SK-MEL-5 (cell line): Measurements from ENCODE around the gene MREG. TPM values are rescaled to one million over a fixed set of nuclear protein-coding genes. Genes with fewer than 3 reads are reported as not detected.
"Not testable (repeated sequence)": the region's sequence is repeated elsewhere in the genome, so short reads cannot be mapped to it uniquely, and the experiment has no call there.

Experiments used
- DNase-seq: peaks from one replicate; pipeline ENCODE4 v3.0.0-alpha.2; 2016; ENCODE audit warnings: low read depth, low spot score
- in situ Hi-C: cut with HindIII; loops from 2 replicates; pipeline ENCODE4 v1.10.0; 2016; ENCODE audit warnings: low sequenced_read_pairs, high pct_unique_total_duplicates, low pct_unique_long_range_greater_than_20kb
- total RNA-seq: library from RNA; depleted of rRNA; stranded (reverse); fragments of >200 nt; shearing (Covaris generic); gene quantifications from 2 replicates; pipeline ENCODE4 v1.2.3, GENCODE V29; 2014

MREG gene
- total RNA-seq, 1 experiment from 2014 or later: 133 TPM

DNA sequence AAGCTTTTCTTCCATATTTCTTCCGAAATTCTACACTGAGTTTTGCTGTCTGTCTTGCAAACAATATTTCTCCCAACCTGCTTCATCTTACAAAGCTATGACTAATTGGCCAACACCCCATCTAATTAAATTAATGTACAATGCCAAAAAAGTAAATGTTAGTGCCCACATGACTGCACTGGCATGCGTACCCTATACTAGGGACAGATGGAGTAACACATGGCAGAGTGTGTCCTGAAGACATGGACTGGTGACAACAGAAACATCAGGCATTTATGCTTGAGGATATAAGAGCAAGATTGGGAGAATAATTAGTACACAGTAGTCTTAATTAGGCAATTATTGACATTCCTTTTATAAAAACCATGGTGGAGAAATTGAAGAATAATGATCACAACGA, 66.8 kb downstream of the MREG start:
- DNase-seq: no peak
- in situ Hi-C loops: no loop called here

DNA sequence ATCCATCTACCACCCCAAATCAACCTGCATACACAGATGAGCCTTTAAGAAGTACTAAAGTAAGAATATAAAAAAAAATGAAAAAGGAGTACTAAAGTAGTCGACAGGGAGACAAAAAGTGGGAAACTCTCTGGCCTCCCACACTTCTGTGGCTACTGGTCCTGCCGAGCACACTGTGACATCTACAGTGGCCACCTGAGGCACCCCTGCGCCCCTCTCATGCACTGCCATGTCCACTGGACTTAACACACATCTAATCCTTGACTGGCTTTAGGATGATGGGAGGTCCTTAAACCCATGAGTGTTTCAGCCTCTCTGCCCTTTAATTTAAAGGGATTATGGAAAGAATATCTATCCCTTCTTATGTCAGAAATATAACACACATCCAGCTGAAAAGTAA, 71.2 kb downstream of the MREG start:
- no peak for DNase-seq
- in situ Hi-C loops: no loop called here

DNA sequence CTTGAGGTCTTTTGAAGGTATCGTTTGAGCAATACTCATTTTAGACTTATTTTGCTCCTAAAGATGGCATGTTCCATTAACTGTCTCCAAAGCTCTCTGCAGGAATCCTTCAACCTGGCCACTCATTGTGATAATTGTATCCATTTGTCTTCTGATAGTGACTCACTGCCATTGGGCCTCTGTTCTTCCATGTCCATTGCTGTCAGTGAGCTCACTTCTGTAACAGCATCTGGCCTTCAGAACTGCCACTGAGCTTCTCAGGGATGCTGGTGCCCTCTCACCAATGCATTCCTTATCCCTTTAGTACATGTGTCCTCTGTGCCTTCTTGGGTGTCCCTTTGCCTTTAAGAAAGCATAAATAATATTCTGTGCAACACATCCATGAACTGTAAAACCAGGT, 71.6 kb downstream of the MREG start:
- in situ Hi-C loops: no loop called here

DNA sequence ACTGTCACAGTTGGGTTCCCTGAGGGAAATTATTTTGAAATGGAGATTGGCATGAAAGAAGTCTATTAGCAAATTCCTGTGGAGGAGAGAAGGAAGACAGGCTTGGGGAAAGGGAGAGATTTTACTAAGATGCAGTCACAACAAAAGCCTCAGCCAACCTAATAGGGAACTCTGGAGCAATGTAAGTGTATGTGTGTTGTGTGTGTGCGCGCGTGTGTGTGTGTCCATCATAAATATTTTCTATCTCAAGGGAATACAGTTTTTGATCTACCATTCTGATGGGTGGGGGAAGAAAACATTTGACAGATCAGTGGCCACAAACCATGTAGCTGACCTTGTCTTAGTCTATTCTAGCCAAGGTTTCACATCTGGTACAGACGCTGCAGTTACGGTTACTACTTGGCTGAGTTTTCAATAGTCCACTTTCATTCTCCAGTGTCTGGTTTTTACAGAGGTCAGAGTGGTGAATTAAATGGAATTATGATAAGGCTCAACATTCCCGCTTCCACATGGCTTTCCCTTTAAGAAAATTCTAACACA, 72.6 kb downstream of the MREG start:
- DNase-seq: no peak
- in situ Hi-C loops: no loop called here

More for the DNA sequence above, 71.6 kb downstream of the MREG start:
- DNase-seq: no peak

DNA sequence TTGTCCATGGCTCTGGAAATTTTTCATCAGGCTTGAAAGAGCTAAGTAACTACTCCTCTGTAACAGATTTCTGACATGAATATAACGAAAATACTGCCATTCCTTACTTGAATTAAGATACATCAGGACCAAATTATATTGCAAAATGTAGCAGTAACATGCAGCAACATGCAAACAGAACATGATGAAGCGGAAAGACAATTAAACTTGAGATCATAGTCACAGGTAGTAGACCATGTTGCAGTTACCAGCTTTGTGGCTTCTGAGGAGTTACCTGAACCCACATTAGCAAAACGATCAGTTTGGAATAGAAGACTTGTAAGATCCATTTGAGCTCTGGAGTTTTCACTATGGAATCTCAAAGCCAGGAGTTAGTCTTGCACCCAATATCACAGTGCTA, 76.2 kb downstream of the MREG start:
- in situ Hi-C loops: no loop called here
- no peak for DNase-seq

DNA sequence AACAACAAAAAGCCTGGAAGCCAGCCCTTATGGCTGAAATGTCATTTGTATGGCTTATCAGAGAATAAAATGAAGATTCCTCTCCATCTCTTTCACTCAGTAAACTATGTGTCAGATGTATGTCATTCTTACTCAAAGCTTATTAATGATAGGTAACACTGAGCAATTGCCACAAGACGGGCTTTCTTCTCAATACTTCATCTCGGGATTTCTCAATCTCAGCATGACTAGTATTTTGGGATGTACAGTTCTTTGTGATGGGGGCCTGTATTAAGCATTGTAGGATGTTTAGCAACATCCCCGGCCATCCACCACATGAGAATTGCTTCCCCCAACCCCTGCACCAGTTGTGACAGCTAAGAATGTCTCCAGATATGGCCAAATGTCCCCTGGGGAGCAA, 80.2 kb downstream of the MREG start:
- in situ Hi-C loops: no loop called here

DNA sequence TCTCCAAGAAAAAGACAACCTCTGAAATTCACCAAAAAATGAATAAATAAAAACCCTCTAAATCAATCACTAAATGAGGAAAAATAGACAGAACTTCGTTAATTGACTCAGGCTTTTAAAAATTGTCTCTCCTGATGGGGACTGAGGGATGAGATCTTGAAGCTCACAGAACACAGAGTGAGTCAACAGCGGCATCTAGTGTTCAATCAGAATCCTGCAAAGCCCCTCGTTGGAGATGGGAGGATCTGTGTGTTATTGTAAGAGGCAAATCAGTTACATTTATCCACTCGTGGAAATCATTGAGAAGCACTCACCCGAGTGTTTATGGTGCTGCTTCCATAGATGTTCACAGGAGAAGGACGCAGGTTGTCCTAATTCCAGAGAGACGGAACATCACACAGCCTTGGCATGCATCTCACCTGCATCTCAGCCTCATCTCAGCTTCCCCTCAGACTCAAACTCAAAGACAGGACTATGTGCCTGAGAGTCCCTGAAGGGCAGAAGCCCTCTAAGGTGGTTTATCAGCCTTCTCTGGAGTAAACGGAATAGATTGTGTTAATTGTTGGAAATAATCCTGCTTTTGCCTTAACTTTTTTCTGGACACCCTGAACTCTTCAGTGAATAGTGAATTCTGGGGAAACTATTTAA, 82.0 kb downstream of the MREG start:
- peak; percentile 82 for DNase-seq
- in situ Hi-C loops: no loop called here

More for the DNA sequence above, 80.2 kb downstream of the MREG start:
- DNase-seq: no peak

DNA sequence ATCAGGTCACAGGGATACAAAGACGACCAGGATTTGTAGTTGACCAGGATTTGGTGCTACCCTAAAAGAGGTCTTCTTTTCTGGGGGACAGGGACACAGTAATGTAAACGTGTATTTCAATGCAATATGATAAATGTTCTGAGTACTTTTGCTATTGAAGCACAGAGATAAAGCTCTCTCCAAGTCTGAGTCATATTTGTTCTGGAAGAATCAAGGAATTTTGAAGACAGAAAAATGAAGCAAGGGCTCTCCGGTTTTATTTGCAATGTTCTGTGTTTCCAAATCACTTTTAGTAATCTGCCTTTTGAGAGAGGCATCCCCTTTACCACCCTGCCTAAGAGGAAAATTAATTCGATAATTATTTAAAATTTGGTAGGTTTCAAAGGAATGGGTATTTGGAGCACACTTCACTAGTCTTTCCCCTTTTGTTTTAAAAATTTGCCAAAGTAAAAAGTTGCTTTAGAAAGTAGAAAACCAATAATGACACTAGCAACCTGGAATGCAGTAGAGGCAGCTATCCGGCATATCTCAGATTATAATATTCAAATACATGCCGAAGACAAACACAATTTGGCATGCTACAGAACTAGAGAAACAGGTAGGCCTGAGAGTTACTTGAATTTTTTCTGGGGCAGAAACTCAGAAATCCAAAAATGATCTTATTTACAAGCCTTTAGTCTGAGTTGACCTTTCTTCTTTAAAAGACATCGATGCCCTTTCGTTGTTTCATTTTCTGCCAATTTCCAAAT, 82.7 kb downstream of the MREG start:
- in situ Hi-C loops: no loop called here
- DNase-seq: no peak

DNA sequence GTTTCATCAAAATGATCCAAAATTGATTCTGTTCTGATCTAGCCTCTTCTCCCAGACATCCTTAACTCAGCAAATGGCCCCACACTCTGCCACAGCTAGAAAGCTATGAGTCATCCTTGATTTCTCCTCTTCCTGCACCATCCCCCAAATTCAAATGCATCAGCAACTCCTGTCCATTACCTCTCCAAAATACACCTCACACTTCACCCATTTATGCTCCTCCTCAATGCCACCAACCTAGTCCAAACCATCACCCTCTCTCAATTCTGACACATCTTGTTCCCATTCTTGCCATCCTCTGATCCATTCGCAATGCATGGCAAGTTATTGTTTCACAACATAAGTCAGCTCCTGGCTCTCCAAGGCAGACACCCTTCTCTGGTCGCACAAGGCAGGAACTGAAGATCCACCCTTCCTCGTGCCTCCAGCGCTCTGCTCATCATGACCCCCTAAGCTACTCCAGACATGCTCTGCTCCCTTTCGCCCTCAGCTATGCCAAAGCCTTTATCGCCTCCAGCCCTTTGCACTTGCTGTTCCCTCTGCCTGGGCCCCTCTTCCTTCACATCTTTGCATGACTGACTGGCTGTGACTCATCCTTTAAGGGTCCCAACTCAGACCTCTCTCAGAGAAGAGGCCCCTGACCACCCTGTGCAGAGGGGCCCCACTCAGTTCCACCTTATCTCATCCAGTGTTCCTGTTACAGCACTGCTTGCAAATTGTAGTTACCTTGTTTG, 83.6 kb downstream of the MREG start:
- in situ Hi-C loops: no loop called here
- no peak for DNase-seq

DNA sequence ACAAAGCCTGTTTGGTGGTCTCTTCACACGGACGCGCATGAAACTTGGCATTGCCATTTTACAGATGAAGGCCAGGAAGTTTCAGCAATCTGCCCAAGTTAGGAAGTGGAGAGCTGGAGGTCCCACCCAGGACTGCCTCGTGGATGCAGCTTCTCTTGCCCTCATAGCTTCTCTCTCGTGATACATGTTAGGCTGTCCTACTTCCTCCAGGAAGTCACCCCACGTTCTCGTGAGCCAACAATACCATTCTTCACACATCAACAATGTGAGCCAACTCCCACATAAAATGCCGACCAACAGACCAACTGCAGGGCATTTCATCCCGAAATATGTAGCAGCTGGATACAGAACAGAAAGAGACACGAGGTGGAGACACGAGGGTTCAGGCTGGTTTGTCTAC, 85.3 kb downstream of the MREG start:
- no peak for DNase-seq
- in situ Hi-C loops: no loop called here

DNA sequence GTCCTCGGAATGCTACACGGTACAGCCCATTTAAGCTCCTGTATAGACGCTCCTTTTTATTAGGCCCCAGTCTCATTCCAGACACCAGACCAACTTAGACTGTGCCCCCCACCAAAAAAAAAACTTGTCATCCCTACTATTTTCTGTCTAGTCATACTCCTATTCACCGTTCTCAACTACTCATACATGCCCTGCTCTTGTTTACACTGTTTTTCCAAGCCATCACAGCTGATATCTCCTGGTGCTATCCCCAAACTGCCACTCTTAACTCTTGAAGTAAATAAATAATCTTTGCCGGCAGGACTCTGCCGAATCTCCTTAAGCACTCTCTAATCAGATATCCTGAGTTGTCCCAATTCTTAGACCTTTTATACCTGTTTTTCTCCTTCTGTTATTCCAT, 86.4 kb downstream of the MREG start:
- DNase-seq, in situ Hi-C loops: not testable (repeated sequence)

DNA sequence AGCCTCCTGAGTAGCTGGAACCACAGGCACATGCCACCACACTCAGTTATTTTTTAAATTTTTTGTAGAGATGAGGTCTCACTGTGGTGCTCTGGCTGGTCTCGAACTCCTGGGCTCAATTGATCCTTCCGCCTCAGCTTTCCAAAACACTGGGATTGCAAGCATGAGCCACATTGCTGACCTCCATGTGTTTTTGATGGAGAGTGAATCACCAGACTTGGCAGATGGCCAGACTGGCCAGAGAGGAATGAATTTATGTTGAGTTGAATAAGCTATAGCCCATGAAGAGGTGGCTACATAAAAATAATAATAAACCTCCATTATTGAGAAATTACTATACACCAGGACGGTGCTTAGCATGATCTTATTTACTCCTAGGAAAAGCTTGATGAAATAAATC, 91.5 kb downstream of the MREG start:
- peak; percentile 43 for DNase-seq
- in situ Hi-C loops: no loop called here

DNA sequence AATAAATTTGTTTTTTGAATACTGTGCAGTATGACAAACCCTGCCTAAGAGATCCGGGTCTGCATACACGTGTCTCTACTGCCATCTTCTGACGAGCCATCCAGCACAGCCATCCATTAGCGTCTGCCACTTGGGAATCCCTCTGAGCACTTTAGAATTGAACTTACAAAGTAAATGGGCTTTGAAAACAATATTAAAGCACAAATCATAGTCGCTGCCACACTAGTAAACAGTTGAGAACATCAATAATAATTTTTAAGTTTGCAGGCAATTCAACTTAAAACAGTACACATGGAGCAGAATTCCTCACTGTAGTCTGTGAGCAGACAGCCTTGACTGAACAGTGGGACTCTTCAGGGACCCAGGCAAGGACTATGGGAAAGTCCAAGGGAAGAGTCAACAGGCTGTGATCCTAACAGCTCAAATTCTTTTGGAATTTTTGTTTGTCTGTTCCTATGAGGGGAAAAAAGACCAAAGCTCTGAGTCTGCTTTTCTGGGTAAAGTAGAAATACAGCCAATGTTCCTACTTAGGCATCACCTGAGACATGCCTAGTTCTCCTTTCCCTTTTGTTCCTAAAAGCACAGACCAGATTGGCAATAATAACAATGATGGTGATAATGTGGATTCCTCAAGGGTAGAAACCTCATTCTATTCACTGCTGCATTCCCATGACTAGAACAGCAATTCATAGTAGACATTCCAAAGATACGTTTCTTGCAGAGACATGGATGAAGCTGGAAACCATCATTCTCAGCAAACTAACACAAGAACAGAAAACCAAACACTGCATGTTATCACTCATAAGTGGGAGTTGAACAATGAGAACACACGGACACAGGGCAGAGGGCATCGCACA, 92.9 kb downstream of the MREG start:
- peak; percentile 75 for DNase-seq
- in situ Hi-C loops: no loop called here

DNA sequence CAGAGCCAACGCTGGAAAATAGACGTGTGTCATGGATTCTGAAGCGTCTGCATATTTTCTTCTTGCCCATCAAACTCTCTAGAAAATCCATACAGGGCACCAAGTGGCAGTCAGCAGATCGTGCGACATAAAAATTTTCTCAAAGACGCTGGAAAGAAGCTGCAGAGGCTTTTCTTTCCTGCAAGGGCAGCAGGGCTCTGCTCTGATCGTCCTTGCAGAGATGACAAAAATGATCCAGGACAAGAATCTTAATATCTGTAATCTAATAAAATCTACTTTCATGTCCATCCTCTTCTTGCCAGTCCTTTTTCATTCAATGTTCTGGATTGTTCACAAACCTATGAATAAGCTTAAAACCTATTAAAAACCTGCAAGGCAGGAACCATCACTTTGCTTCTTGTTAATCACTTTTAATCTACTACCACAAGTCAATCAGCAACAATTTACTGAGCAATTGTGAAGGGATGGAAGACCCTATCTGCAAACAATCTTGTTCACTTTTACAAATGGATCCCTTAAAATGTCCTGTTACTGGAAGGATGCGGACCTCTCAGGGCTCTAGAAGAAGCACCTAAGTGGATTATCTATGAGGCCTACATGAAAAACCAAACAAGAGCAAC, 93.6 kb downstream of the MREG start:
- in situ Hi-C loops: no loop called here

DNA sequence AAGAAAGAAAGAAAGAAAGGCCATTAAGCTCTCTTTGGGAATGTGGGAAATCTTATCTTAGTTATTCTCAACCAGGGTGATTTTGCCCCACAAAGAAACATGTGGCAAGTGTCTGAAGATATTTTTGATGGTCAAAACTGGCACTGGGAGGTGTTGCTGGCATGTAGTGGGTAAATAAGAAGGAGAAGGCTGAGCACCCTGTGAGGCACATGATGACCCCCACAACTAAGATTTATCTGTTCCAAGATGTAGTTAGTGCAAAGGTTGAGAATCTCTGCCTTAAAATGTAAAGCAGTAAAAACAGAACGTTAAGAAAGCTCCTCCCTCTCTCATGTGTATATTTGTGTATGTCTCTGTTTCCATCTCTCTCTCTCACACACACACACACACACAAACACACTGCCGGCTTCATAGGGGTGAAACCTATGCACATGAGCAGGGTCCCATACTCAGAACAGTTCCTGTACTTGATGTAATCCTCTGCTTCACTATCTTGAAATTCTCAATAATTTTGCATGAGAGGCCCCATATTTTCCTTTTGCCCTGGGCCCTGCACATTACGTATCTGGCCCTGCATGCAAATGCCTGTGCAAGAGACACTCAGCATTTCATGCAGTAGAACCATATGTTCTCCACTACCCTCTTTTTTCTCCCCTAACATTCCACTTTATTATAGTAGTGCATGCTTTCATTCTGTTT, 94.3 kb downstream of the MREG start:
- in situ Hi-C loops: no loop called here
- no peak for DNase-seq

More for the DNA sequence above, 93.6 kb downstream of the MREG start:
- no peak for DNase-seq

DNA sequence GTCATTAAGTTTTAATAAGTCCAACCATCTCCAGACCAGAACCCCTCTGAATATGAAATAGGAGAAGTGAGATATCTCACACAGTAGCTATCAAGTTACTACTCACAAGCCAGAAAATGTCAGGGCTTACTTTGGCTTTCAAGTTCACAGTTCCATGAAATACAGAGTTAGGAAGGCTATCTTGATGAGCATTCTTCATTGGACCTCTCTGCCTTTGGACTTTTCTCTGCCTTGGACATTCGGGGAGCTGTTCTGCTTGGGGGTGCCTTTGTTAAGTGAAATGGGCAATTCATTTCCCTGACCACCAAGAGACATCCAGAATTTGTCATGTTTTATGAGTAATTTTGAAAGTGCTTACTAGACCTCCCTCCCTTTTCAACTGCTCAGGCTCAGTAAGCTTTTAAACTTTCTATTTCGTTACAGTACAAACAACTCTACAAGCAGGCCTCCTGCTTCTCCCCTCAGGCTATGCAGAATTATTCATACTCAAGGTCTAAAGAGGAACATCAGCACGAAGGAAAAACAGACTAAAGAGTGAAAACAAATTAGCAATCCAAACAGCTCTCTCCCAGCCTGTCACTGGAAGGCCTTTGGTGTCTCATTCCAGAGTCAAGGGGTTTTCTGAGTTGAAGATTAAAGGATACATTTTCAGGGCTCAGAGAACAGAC, 95.3 kb downstream of the MREG start:
- in situ Hi-C loops: no loop called here
- DNase-seq: no peak
